CD4-positive, alpha-beta T cell treated with Interleukin-17A for 1 hour (primary cell): ENCODE measurements around the gene ZC3H12A.
A peak's percentile ranks its signal among the peaks of the same experiment; 100 is the strongest.

Experiments
- DNase-seq: peaks from one replicate; pipeline ENCODE4 v3.0.0-alpha.2; 2020

The ZC3H12A gene

GRCh38 chr1:37474046-37474696 lies at the start of gene ZC3H12A:
ZC3H12A (plus strand) TSS chr1:37474580; CDS start chr1:37475497, 917 bp downstream.
- DNase-seq = peak; percentile 92

GRCh38 chr1:37425221-37425620 lies 49.2 kb upstream of the ZC3H12A start:
- no peak for DNase-seq

GRCh38 chr1:37429029-37429428 lies 45.4 kb upstream of the ZC3H12A start:
- no peak for DNase-seq

- DNase-seq = no peak
These were observed 44.0 kb upstream of the ZC3H12A start for GRCh38 chr1:37430103-37430985.

- no peak for DNase-seq
These were observed 41.7 kb upstream of the ZC3H12A start for GRCh38 chr1:37432716-37433115.

- no peak for DNase-seq
These were observed 41.2 kb upstream of the ZC3H12A start for GRCh38 chr1:37433171-37433570.

GRCh38 chr1:37434292-37435225 lies 39.8 kb upstream of the ZC3H12A start:
- peak; percentile 61 for DNase-seq

- DNase-seq = no peak
These were observed 37.3 kb upstream of the ZC3H12A start for GRCh38 chr1:37437087-37437486.

- DNase-seq = no peak
These were observed 36.1 kb upstream of the ZC3H12A start for GRCh38 chr1:37438037-37438868.

GRCh38 chr1:37438869-37439343 lies 35.5 kb upstream of the ZC3H12A start:
- DNase-seq = no peak

GRCh38 chr1:37439349-37439995 lies 34.9 kb upstream of the ZC3H12A start:
- no peak for DNase-seq

GRCh38 chr1:37441490-37441889 lies 32.9 kb upstream of the ZC3H12A start:
- no peak for DNase-seq

GRCh38 chr1:37442139-37442538 lies 32.2 kb upstream of the ZC3H12A start:
- DNase-seq = no peak

- no peak for DNase-seq
These were observed 31.7 kb upstream of the ZC3H12A start for GRCh38 chr1:37442644-37443043.

- DNase-seq = no peak
These were observed 27.5 kb upstream of the ZC3H12A start for GRCh38 chr1:37446874-37447273.

- DNase-seq = no peak
These were observed 26.2 kb upstream of the ZC3H12A start for GRCh38 chr1:37448185-37448584.

- DNase-seq = no peak
These were observed 25.5 kb upstream of the ZC3H12A start for GRCh38 chr1:37448691-37449417.

GRCh38 chr1:37449936-37450335 lies 24.4 kb upstream of the ZC3H12A start:
- peak; percentile 26 for DNase-seq

GRCh38 chr1:37452416-37452815 lies 22.0 kb upstream of the ZC3H12A start:
- no peak for DNase-seq

GRCh38 chr1:37453647-37454046 lies 20.7 kb upstream of the ZC3H12A start:
- no peak for DNase-seq

- no peak for DNase-seq
These were observed 18.9 kb upstream of the ZC3H12A start for GRCh38 chr1:37455516-37455915.
